PFSK-1 (cell line): ENCODE results near the gene KIF26B.

Experiments used
- FOXP2 ChIP-seq: optimal IDR thresholded peaks from 2 replicates; pipeline ENCODE3; 2011; ENCODE audit warnings: borderline replicate concordance, control low read depth, inconsistent platforms; ENCODE audit not compliant: insufficient read depth; ENCODE audit errors: extremely low read length, extremely low read depth
- POLR2AphosphoS5 ChIP-seq: IDR thresholded peaks from 2 replicates; pipeline ENCODE4 v1.6.1; 2012; ENCODE audit warnings: low read depth, mild to moderate bottlenecking, control low read depth, low read length, moderate library complexity
- REST ChIP-seq, 2 experiments: IDR thresholded peaks; 2 replicates each; pipeline versions ENCODE4 v1.6.1 to v1.8.0; 2011 to 2012; ENCODE audit warnings: low read depth in 2 of 2, low read length in 2 of 2, control low read depth in 1 of 2, inconsistent platforms in 1 of 2, mild to moderate bottlenecking in 1 of 2, moderate library complexity in 1 of 2; ENCODE audit not compliant: insufficient read depth in 1 of 2
- SIN3A ChIP-seq: IDR thresholded peaks from 2 replicates; pipeline ENCODE4 v1.6.1; 2012; ENCODE audit warnings: mild to moderate bottlenecking, low read length, moderate library complexity, borderline replicate concordance; ENCODE audit not compliant: insufficient read depth
- TAF1 ChIP-seq: IDR thresholded peaks from 2 replicates; pipeline ENCODE4 v1.6.1; 2012; ENCODE audit warnings: low read length, control low read depth, borderline replicate concordance; ENCODE audit not compliant: insufficient read depth

KIF26B gene

DNA sequence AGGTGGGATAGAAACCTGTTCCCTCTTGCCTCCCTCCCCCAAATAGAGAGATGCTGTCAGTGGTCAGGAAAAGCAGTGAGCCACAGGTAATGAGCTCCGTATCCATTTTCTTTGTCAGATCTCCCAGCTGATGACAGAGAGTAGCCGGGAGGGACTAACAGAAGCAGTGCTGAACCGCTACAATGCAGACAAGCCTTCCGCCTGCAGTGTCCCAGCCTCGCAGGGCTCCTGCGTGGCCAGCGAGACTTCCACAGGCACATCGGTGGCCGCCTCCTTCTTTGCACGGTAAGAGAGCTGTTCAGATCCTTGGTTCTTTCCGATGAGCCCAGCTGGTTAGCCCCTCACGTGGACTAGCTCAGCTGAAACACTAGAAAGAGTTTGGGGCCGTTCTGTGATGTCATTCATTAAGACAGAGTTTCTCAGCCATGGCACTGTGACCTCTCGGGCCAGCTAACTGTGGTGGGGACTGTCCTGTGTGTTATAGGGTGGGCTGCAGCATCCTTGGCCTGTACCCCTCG, 264.7 kb downstream of the KIF26B start:
- TF ChIP-seq SIN3A, result no peak
- no peak for TF ChIP-seq TAF1
- TF ChIP-seq POLR2AphosphoS5, result no peak
- no peak for TF ChIP-seq REST (IDR thresholded peaks at IDR 0.05; ENCODE audit: insufficient read depth in 1 of 2, low read depth in 2 of 2, low read length in 2 of 2)
- TF ChIP-seq FOXP2, result no peak

- TF ChIP-seq POLR2AphosphoS5 (no peak), SIN3A (no peak), REST (IDR thresholded peaks at IDR 0.05; ENCODE audit: insufficient read depth in 1 of 2, low read depth in 2 of 2, low read length in 2 of 2) (no peak), TAF1 (no peak), FOXP2 (no peak)
Observed at GRCh38 chr1:245419989-245420388, 265.2 kb downstream of the KIF26B start.

DNA sequence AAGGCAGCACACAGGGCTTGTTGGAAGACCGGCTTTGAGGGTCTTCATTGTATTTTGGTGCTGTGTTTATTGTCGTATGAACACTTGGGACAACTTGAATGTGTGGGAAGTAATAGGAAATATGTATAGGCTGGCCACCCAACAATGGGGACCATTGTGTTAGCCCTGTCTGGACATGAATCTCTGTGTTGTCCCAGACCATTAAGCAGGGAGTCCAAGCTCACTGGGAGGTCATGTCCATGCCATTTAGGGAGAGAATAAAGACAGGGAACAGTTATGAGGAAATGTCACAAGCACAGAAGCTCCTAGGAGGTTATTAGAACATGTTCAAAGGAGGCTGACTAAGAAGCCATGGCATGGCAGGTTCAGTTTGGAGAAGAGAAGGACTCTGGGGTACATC, 266.1 kb downstream of the KIF26B start:
- no peak for TF ChIP-seq SIN3A
- TF ChIP-seq POLR2AphosphoS5, result no peak
- TF ChIP-seq TAF1, result no peak
- TF ChIP-seq REST (IDR thresholded peaks at IDR 0.05; ENCODE audit: insufficient read depth in 1 of 2, low read depth in 2 of 2, low read length in 2 of 2), result no peak
- no peak for TF ChIP-seq FOXP2

- TF ChIP-seq SIN3A, result no peak
- TF ChIP-seq TAF1, result no peak
- TF ChIP-seq POLR2AphosphoS5, result no peak
- TF ChIP-seq FOXP2, result no peak
- no peak for TF ChIP-seq REST (IDR thresholded peaks at IDR 0.05; ENCODE audit: insufficient read depth in 1 of 2, low read depth in 2 of 2, low read length in 2 of 2)
Observed at GRCh38 chr1:245428681-245429080, 273.9 kb downstream of the KIF26B start.

GRCh38 chr1:245431706-245432105, 276.9 kb downstream of the KIF26B start:
- TF ChIP-seq POLR2AphosphoS5 (no peak), FOXP2 (no peak), SIN3A (no peak), TAF1 (no peak), REST (IDR thresholded peaks at IDR 0.05; ENCODE audit: insufficient read depth in 1 of 2, low read depth in 2 of 2, low read length in 2 of 2) (no peak)
